GM23248 (cell line): Measurements from ENCODE around the gene PARL.

ENCODE experiments used
- EZH2 ChIP-seq: fragments of 200-600 bp; sonication (generic); IDR thresholded peaks from 2 replicates; pipeline ENCODE4 v1.6.1; 2018; ENCODE audit warnings: antibody characterized with exemption, mild to moderate bottlenecking; ENCODE audit not compliant: insufficient read depth, poor library complexity, severe bottlenecking
- EZH2phosphoT487 ChIP-seq: fragments of 200-600 bp; sonication (generic); IDR thresholded peaks from 2 replicates; pipeline ENCODE4 v1.6.1; 2018; ENCODE audit warnings: antibody characterized with exemption, moderate library complexity, mild to moderate bottlenecking, low read depth; ENCODE audit not compliant: insufficient read depth

DNA sequence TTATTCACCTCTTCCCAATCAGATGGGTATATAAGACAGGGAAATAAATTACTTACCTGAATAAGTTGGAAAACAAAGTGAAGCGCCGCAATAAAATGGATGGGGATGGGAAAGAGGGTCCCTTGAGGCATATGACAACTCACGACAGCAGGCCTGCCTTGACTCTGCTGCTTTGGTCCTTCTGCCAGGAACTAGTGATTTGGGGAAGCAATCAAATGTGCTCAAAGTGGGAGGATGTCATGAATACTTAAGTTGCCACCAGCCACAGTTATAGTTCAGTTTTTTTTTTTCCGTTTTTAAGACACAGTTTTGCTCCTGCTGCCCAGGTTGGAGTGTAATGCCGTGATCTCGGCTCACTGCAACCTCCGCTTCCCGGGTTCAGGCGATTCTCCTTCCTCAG is 4.6 kb downstream of the PARL start:
- TF ChIP-seq EZH2, result no peak
- no peak for TF ChIP-seq EZH2phosphoT487
